HG03097 (cell line): ENCODE measurements around the gene ERC2.

ENCODE experiments used
- ATAC-seq: cut with Tn5 transposase; IDR thresholded peaks from one replicate; pipeline ENCODE4 v1.9.1; 2021; ENCODE audit not compliant: unreplicated experiment, low FRiP score

Gene ERC2

DNA sequence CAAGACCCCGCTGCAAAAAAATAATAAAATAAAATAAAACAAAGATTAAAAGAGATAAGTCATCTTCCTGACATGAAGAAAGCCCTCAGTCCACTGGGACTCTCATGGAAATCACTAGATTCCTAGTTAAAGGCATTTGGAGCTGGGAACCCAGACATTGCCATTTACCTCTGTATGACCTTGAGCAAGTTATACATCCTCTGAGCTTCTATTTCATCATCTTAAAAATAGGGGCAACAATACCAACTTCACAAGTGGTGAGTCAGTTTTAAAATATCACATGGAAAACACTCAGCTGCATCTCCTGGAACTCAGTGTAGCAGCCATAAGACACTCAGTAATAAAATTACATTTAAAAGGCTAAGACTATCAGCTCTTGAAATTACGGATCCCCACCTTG lies 334.8 kb downstream of the ERC2 start:
- ATAC-seq, result no peak

DNA sequence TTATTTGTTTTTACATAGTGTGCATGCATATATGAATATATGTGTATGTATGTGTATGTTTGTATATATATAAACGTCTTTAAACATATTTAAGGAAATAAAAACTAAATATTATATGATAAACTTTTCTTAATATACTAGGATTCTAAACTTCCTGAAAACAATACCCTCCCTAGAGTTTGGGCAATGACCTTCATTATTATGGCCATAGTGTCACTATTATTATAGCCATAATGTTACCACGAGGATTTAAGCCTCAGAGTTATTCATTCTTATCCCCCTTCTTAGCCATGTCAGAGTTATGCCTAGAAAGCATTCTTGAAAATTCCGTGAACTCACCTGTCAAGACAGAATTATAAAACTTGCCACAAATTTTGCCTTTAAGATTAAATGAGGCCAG lies 335.5 kb downstream of the ERC2 start:
- no peak for ATAC-seq

DNA sequence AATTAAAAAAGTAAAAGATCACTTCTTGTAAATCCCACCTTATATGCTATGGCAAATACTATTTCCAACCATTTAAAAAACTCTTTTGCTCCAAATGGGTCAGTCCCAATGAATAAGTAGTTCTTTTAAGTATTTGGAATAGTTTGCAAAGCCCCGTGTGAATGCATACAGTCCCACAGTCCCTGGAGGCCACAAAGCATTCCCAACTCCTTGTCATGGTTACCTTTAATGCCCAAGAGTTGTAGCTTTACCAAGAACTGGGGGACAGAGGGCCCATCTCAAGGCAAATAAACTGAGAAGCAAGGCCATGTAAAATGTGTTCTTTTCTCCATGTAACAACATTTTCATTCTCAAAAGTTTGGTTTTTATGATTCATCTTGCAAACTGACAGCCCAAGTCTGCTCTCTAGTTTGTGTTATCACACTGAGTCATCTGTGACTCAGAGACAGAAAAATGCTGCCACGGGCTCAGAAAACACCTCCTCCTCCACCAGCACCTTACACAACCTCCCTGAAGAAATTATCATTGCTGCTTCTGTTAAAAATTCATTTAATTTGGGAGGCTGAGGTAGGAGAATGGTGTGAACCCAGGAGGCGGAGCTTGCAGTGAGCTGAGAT lies 336.2 kb downstream of the ERC2 start:
- no peak for ATAC-seq

DNA sequence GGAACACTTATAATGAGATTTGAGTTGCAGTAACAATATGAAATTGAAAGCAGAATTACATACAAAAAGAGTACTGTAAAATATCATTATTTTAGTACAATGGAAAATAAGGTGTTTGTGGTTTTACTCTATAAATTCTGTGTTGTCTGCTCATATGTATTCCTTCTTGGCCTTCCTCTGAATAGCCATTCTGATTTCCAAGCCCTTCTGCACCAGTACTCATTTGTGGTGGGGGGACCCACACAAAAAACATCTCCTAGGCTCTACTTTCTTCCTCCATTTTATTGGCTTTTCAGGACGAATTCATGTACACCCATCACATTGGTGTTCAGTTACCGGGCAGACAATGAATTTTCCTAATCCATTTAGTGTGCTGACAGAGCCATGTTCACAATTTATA lies 338.2 kb downstream of the ERC2 start:
- ATAC-seq, result no peak

DNA sequence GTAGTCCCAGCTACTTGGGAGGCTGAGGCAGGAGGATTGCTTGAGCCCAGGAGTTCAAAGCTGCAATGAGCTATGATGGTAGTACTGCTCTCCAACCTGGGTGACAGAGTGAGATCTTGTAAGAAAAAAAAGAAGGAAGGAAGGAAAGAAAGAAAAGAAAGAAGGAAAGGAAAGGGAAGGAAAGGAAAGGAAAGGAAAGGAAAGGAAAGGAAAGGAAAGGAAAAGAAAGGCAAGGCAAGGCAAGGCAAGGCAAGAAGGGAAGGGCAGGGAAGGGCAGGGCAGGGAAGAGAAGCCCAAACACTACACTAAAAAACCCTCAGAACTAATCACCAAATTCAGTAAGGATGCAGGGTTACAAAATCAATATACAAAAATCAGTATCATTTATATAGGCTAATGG lies 341.6 kb downstream of the ERC2 start:
- no peak for ATAC-seq

DNA sequence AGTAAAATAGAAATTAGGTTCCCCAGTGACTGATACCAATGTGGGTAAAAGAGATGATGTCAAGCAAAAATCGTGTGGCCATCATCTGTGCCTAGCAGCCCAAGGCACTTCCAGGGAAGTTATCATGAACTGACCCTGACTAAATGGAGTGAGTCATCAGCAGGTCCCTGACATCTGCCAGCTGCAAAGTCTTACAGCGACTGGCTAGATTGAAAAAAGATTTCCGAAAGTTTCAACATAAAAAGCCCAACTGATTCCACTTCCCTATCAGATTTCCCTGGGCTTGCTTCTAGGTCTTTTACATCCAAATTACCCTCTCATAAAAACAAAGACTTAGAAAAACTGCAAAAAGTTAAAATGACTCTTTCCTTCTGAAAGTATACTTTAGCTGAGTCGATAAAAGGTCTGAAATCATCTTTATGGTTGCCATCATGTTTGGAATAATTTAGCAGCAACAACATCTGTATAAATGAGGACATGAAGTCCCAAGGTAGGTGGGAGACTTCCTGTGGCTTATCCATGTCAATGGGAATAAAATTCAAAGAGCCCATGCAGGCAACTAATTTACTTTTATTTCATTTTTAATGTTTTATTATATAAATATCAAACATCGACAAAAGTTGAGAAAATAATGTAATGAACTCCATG lies 342.8 kb downstream of the ERC2 start:
- ATAC-seq, result no peak

DNA sequence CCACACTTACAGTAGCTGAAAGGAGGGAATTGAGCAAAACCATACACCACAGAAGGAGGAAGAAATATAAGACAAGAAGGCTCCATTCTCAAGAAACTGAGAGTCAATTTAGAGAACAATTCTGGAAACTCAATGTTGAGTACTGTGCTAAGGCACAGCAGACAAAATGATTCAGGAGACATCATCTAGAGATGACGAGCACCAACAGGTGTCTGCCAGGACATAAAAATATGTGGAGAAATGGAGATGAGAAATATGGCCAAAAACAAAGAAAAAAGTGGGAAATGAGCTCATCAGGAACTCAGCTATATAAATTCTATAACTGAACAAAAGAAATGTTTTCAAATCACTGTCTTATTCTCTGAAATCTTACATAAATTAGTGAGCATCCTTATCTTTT lies 343.7 kb downstream of the ERC2 start:
- no peak for ATAC-seq

DNA sequence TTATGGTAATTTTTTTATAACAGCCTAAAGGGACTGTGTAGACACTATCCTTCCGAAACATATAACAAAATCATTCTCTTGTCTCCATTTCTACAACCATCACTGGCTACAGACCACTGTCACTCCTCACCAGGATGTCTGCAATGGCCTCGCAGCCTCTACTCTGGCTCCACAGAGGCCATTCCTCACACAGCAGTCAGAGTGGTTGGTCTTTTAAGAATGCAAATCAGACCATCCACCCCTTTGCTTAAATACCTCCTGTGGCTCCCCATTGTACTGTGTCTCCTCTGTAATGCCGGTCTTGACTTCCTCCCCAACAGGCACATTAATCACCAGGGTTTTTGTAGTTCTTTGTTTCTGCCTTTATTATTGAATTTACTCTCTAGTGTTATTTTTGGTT lies 344.8 kb downstream of the ERC2 start:
- ATAC-seq, result no peak

DNA sequence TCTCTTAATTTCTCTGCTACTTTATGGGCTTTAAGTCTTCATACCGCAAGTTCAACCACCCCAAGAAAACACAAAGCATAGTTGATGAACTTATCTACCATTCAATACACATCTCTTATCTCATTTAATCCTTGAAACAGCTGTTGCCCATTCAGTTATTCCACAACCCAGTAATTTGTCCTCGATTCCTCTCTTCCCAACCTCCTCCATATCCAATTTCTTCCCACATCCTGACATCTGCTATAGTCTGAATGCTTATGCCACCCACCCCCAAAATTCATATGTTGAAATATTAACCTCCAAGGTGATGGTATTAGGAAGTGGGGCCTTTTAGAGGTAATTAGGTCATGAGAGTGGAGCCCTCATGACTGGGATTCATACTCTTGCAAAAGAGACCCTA lies 345.4 kb downstream of the ERC2 start:
- no peak for ATAC-seq

DNA sequence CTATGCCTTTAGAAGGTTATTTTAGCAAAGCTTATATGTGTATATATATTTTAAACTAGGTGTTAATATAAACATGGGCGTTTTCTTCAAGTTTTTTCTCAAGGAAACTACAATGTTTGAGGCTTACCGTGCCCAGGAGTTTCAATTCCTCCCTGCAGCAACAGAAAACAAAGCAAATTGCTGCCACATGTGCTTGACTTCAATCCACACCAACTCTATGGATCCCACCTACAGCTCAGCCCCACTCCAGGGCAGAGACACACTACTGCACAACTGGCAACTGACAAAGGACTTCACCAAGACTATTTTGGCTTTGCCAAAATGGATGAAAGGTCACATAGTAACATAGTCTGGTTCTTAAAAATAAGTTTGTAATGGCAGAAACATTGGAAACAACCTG lies 346.6 kb downstream of the ERC2 start:
- no peak for ATAC-seq

DNA sequence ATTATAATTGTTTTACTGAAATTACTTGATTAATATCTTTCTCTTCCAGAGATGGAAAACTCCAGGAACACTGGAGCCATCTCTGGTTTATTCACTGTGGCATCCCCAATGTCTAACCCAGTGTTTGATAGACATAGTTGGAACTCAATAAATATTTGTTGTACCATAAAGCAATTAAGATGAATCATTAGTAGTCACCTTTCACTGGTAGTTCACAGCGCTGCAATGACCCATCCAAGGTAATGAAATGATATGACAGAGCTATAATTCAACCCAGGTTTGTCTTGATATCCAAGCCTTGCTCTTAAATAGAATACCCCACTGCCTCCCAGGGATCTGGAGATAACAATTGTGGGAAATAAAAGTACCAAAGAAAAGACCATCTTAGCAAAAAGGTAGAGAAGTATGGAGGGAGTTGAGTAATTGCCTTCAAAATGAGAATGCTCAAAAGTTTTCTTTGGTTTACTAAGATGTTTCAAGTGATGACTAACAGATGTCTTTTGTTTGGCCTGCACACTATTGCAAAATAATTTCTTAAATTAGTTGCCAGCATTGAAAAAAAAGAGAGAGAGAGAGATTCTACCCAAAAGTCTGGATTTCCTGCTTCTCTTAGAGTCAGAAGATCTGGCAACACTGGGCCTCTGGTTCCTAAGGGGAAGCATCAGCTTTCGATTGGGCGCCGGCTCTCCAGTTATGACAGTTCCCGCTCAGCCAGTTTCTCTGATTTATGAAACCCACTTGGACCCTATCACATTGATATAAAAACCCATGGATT lies 348.5 kb downstream of the ERC2 start:
- ATAC-seq, result no peak

DNA sequence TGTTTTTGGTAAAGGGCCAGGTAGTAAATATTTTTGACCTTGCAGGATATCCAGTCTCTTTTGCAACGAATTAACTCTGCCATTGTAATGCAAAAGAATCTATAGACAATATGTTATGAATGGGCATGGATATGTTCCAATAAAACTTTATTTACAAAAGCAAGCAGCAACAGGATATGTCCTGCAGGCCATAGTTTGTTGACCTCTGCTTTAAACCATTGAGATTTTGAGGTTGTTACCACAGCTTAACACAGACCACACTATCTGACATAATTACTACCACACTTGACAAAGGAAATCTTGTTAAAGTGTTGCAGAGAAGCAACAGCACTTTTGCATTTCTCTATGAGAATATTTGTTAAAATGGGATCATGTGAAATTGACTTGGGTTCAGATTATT lies 349.3 kb downstream of the ERC2 start:
- no peak for ATAC-seq

DNA sequence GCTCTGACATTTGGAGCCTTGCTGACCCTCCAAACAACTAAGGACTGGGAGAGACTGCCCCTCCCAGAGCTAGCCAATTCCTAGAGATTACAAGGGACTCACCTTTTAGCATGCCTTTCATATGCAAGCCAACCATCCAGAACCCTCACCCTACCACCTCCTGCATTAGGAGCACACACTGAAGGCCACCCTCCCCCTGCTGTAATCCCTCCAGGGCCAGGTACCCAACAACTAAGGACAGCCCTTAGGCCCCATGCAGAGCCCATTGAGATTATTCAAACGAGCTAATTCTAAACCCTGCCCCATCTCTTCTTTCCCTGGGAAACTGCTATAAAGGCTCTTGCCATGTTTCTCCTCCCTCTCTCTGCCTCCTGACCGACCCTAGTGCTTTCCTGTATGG lies 352.6 kb downstream of the ERC2 start:
- no peak for ATAC-seq

DNA sequence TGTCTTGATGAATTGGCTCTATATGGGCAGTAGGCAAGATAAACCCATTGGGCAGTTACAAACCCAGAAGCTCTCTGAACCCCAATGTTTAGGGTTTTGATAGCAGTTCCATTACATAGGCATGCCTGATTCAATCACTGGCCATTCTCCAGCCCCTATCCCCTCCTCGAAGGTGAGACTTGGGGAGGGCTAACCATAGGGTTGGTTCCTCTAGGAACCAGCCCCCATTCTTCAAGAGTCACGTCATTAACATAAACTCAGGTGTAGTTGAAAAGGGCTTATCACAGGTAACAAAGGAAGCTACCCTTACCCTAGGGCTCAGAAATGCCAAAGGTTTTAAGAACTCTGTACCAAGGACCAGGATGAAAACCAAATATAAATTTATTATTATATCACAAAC lies 353.1 kb downstream of the ERC2 start:
- ATAC-seq, result no peak

DNA sequence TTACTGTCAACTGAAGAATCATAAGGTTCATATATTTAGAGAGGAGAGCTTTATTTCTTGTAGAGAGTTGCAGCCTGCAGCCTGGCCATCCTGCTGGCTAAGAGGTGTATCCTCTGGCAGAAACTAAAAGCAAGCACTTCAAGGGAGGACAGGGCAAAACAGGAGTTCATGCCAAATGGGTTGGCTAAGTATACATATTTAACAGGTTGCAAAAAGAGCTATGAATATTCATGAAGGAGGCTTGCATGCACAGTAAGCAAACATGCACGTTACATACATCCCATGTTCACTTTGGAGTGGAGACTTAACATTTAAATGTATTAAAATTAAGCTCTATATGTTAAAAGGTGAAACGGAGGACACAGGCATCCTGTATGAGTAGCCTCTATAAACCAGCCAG lies 354.4 kb downstream of the ERC2 start:
- no peak for ATAC-seq

DNA sequence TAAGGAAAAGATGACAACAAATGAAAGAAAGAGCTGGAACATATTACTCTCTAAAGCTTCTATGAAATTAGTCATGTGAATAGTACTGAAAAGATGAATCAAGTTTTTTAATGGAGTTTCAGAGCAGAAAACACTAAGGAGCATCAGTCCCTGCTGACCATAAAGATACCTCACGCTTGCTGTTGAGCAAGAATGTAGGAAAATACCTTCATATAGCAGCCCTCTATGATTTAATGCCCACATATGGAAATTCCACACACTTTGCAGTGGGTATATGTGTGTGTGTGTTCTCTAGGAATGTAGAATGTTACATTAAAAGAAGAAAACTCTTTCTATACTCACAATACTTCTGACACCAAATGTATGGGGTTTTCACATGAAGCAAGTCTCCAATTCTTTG lies 355.0 kb downstream of the ERC2 start:
- ATAC-seq, result no peak

DNA sequence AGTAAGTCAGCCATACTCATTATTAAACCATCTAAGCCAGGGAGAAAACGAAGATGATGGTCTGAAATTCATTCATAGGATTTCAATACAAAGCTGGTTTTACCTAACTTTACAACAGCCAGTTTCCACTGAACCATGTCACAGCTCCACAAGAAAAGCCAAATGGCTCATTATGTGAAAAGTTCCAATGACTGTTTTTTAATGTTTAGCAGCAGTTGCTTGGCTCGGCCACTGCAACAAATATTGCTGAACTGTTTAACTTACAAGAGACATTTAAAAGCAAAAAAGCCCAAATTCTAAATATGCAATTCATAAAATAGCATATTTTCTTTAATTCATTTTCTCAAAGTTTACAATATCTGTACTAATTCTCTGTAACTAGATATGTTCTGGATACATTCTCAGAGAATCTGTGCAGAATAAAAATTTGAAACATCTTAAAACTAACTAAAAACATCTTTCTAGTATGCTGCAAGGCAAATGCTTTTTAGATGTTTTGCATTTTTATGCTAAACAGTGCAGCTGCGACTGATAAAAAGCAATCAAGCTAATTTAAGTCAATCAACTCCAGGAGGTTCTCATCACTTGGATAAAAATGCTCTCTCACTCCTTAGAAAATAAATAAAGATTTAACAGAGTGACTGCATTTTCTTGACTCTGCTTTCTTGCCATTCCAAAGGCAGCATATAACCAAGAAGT lies 356.5 kb downstream of the ERC2 start:
- no peak for ATAC-seq

DNA sequence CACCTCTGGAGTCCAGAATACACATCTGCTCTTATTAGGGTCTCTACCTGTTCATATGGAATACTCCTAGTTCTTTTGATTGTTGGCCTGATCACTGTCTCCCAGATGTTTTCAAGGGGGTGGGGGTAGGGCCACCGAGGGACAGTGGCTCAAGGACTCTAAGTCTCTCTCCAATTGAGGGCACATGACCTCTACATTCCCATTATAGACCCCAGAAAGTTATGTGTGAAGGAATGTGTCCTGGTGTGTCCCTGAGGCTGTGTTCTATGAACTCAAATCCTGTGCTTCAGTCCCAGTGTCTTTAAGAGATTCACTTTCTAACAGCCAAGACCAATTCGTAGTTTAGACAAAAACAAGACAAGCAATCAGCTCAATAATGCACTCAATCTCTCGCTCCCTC lies 357.4 kb downstream of the ERC2 start:
- ATAC-seq, result no peak

DNA sequence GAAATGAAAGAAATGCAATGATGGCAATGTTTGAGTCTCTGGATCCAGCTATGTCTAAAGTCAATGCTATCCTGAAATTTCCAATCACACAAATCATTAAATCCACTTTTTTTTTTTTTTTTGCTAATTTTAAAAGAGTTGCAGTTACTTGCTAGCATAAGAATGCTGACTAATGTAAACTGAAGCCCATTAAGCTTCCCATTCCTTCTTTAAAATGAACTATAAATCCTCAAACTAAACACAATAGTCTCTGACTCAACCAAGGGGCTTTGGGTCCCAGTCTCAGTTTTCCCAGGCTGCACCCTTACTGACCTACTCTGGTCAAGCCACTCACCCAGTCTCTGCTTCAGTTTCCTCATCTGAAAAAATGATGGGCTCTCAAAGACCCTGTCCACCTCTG lies 361.1 kb downstream of the ERC2 start:
- no peak for ATAC-seq

DNA sequence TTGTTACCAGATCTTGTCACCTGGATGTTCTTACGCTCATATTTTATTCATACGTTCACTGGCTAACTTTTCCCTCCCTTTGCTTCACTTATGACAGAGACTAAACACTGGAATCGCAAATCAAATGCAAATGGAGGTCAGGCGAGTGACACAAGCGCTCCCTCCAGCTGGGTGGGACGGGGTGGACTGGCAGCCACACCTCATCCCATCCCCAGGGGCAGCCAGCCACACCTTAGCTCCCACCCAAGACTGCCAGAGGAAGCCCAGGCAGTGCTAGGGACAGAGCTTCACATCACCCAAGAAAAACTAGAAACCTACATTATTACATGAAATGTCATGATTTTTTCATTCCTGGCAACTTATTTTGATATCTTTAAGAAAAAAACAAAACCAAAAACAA lies 366.2 kb downstream of the ERC2 start:
- no peak for ATAC-seq

DNA sequence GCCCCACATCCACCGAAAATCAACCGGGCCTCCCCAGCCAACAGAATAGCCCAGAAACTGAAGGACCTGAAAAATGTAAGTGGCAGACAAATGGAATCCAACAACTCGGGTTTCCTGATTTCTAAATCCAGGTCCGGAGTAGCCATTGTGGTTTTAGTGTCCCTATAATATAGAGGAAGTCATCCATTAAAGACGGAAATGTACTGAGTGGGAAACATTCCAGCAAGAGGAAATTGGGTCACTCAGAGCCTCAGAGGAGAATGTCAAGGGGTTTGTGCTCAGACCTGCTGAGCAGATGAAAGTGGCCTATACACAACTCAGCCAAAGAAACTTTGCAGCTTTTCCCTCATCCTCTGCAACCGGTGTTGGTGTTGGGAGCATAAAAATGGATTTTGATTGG lies 366.7 kb downstream of the ERC2 start:
- ATAC-seq, result no peak

DNA sequence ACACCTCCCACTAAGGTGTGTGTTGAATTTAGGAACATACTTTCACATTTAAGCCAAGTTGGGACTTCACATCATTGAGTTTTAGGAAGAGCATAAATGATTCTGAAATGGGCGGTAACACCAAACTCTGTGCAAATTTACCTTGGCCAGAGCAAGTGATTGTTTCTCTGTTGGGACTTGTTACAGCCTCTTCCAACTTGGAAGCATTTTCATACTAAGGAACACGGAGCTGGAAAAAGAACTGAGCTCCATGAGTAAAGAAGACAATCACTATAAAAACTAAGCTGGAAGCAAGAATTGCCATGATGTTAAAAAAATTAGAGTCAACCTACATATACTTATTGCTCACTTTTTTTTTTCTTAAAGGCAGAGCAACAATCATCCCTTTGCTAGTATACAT lies 371.3 kb downstream of the ERC2 start:
- no peak for ATAC-seq
